Stimulated activated CD4-positive, alpha-beta T cell treated with anti-CD3 and anti-CD28 coated beads, Interleukin-15, amount 100 ng/mL, for 1 hour (primary cell): ENCODE measurements around the gene IQGAP3.

Experiments used
- DNase-seq, 2 donors: peaks; one replicate each; pipeline ENCODE4 v3.0.0-alpha.2; 2020; ENCODE audit warnings: low read depth in 1 of 2, low spot score in 1 of 2

Gene IQGAP3

DNA sequence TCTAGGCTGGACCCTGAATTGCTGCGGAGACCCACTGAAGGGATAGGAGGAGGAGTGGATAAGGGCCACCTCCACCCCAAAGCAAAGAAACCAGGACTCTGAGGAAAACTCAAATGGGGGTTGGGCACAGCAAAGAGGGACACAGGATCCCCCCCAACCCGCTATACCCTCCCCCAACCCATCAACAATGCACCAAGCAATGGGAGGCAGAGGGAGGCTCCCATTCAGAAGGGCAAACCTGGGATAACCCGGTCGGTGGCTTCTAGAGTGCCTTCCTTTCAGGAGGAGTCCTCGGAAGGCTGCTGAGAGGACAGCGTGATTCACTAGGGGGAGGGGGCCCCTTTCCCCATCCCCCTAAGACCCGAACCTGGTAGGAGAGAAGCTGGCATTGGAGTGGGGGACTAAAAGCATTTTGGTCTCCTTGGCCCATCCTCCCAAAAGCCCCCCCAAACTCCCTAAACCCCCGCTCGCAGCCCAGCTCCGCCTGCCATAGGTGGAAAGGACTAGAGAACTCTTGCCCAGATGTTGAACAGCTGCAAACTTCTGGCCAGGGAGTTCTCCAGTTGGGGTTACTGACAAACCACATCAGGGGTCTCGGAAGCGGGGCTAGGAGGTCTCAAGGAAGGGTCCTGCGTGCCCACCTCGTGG is 73.0 kb downstream of the IQGAP3 start:
- DNase-seq: no peak

DNA sequence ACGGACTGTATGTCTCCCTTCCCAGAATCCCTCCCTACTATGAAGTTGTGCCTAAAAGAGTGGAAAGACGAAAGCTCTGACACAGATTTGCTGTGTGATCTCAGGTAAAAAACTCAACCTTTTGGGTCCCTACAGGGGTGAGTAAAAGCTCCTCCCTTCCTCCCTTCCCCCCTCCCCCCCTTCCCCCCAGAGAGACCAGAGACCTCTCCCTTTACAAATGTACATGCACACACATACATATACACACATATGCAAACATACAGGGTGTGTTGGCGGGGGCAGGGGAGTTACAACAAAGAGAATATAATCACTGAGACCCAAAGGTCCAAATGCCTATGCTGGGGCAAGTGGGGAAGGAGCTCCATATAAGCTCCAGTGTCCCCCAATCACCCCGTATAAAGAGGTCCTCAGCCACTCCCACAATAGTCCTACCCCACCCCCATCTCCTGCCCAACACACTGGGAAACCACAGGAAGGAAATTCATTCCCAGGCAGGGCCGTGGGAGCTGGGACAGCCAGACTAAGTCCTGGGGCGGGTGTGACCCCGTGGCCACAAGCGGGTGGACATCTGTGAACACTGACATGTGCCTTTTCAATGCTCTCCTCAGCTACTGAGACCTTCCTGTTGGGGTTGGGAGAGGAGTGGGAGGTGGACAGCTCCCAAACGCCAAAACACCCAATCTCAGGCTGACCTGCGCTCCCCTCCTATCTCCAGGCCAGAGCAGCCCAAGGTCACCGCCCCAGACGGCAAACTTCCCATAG is 73.8 kb downstream of the IQGAP3 start:
- no peak for DNase-seq

DNA sequence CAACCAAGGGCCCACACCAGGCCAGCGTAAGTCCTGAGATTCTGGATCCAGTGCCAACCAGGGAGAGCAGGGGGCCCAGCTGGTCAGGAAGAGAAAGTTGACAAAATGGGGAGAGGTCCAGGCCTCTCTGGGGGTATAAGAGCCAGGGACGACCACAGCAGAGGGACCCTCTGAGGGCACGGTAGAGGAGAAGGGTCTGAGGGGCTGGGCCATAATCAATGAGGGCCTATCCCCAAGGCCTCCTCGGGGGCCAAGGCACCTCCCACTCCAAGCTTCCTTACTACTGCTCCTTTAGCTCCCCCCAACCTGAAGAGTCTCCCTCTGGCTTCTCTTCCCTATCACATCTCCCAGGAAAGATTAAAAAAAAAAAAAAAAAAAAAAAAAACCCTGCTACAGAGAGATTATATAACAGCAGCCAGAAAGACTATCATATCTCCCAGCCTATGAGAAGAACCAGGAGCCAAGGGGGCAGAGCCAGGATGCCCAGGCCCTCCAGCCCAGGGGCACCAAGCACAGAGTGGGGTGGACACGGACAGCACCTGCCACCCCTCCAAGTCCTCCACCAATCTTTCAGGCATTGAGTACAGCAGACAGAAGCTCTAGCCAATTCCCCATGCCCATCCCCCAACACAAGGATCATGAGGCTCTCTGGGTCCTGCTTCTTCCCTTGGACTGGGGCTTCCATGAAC is 74.5 kb downstream of the IQGAP3 start:
- no peak for DNase-seq

DNA sequence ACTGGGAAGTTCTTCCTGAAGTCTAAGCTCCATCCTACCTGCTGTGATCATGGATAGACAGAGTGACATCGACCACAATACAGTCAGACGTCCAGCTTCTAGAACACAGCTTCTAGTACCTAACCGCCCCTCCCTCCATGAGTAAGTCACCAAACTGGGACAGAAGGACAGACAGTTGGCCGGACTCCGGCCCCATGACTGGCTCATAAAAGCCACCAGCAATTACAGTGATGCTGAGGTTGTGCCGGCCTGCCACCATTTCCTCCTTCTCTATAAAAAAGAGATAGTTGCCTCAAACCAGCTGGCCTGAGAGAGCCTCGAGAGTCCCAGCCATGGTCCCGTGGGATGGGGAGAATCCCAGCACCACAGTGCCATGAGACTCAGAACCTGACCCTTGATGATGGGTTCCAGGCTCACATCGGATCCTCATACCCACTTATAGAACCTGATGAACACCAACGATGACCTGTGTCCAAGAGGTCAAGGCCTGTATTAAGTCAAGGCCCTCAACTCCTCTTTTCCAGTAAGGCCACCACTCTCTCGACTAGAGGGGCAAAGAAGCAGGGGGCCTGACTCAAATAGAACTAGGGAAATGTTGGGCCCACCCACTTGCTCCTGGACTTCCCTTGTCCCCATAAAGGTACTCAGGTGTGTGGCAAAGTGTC is 75.2 kb downstream of the IQGAP3 start:
- no peak for DNase-seq

DNA sequence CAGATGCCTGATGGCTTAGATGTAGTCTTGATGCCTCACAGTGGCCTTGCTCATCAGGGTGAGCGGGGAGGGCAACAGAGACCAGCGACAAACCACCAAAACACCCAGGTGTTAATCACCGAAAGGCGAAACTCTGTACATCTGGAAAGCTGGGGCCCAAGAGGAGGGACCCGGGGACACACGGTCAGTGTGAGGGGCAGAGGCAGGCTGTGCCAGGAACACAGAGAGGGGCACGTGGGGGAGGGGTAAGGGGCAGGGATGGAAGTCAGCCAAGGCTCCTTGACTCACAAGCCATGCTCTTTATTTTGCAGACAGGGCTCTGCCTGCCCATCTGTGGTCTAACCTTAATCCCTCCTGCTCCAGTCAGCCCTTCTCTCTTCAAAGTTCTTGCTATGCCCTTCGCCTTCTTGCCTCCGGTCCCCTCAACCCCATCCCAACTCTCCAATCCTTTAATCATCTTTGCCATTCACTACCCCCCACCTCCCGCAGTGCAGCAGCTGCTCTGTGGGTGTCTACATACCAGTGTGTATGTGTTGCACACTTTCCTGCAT is 76.1 kb downstream of the IQGAP3 start:
- DNase-seq: no peak

DNA sequence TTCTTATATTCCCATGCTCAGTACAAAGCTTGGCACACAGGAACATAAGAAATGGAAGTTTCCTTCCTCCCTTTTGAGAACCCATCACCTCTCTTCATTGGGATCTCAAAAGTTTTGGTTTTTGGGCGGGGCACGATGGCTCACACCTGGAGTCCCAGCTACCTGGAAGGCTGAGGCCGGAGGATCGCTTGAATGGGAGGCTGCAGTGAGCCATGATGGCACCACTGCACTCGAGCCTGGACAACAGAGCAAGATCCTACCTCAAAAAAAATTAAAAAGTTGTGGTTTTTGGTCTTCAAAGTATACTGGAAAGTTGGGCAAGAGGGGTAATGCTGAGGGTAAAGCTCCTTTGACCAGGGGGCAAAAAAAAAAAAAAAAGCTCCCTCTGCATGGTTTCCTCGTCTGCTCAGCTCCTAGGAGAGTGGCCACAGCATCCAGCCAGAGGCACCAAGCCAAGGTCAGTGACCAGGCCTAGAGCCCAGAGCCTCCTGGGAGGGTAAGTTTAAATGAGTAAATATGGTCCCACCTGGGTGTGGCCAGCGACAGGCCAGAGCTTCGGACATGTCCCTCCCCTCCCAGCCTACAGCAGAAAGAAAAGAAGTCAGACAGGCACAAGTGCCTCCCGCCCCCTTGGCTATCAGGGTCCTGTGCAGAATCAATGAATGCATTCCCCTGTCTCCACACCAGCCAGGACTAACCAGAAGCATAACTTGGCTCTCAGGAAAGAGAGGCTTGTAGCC is 76.8 kb downstream of the IQGAP3 start:
- no peak for DNase-seq

DNA sequence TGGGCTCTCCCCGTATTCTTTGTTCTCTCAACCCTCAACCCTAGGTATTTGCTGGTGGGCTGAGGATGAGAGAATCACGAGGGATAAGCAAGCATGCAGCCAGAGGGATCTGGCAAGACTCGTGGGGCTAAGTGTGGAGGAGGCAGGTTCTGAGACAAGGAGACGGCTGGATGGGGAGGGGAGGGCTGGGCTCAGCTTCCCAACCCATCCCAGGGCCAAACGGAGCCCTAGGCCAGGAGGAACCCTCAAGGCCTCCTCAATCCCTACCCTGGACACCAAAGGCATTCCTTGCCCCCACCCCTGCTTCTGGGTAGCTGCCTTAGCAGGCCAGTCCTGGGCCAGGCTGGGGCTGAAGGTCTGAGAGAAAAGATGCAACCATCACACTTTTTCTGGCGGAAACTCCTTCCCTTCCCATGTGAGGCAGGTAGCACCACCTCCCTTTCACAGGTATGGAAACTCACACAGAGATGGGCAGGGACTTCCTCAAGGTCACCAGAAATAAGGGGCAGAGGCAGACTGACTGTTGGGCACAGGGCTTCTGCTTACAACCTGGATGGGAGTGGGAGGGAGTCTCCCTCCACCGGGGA is 78.0 kb downstream of the IQGAP3 start:
- no peak for DNase-seq

DNA sequence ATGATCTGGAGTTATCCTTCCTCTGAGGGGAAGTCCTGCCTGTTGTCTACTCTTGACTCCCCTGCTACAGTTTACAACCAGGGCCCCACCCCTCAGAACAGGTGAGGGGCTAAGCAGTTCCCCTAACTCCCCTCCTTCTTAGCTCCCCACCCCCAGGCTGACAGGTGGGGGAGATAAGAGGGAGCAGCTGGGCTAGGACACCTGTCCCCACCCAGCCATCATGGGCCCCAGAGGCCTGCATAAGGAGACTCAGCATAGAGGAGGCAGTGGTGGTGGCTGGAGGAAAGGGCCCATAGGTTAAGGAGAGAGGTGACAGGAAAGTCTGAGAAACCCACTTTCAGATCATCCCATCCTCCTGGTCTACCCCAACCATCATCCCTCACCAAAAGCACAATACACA is 78.6 kb downstream of the IQGAP3 start:
- DNase-seq: no peak

DNA sequence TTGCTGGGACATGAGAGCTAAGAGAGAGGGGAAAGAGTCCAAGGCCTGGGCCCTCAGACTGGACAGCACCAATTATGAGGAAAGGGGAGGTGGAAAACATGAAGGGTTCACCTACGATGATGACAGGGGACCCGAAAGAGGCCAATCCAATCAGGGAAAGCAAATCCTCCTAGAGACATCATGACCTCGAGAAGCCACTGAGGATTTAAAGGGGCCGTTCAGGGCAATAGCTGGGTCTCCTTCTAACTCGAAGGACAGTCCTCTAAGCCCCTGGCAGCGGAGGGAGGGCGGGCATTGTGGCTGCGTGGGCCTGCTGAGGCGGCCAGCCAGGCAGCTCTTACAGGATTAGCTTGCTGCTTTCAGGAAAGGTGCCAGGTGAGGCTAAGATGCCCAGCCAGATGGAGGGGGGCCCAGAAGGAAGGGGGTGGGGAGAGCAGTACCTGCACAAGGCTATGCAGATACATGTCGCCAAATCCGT is 79.2 kb downstream of the IQGAP3 start:
- no peak for DNase-seq

DNA sequence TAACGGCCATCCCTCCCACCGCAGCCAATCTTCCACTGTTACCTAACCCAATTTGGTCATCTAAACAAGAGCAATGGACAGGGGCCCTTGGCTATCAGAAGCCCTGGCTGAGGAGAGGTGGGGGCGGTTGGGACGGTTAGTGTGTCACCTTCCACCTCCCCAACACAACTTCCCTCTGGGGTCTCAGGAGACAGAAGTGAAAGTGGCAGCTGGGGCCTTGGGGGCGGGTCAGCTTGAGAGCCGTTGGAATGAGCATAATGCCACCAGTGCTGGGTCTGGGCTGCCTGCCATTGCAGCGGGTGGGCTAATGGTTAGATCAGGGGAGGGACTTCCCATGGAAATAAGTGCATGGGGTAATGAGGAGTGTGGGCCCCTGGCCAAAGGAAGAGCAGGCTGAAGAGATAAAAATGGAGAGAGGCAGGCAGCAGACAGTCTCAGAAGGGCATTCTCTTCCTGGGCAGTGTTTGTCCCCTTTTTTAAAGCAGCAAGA is 79.7 kb downstream of the IQGAP3 start:
- no peak for DNase-seq

DNA sequence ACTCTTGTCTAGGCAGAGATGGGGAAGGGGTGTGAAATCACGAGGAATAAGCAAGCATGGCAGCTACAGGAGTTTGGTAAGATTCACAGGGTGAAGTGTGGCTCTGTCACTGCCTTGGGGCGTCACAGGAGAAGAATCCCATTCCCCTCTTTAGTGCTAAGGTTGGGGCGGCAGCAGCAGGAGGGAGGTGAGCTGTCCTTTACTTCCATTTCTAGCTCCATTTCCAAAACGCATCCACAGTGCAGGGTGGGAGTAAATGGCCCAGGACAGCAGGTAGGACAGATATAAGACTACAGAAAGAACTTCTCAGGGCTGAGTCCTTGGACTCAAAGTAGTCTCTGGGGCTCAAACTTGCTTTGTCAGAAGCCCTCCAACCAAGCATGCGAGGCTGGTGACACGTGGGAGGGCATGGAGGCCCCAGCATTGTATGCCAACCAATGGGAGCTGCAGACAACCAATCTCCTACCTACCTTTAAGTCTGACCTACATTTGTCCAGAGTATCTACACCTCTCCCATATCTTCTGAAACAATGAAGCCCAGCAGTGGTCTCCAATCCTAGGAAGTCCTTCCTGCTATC is 80.3 kb downstream of the IQGAP3 start:
- DNase-seq: no peak

DNA sequence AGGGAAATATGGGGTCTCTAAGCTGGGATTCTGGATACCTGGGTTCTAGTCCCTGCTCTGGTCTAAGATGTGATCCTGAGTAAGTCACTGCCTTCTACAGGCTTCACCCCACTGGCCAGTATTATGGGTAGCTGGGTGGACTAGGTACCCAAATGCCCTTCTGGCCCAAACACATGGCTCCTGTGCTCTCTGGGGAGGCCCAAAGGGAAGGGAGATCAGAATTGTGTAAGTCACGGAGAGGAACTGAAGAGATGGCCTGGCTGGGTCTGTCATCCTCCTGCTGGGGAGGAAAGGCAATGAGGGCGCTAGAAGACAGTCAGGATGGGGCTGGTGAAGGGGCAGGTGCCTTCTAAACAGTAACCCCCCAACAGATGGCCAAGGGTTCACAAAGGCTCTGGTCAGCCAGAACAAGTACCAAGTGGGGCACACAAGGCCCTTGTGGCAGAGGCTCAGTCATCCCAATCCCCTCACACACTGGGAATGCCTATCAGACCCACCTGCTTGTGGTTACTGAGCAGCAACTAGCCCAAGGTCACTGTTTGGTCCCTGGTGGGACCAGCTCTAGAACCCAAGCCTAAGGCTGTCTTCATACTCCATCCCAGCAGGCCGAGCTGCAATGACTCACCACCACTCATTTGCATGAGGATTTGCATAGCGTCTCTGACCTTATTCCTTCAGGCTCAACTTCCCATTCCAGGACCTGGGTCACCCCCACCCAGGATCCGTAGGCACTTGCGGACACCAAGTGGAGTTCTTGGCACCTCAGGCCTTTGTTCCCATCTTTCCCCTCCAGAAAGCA is 81.0 kb downstream of the IQGAP3 start:
- DNase-seq: no peak

DNA sequence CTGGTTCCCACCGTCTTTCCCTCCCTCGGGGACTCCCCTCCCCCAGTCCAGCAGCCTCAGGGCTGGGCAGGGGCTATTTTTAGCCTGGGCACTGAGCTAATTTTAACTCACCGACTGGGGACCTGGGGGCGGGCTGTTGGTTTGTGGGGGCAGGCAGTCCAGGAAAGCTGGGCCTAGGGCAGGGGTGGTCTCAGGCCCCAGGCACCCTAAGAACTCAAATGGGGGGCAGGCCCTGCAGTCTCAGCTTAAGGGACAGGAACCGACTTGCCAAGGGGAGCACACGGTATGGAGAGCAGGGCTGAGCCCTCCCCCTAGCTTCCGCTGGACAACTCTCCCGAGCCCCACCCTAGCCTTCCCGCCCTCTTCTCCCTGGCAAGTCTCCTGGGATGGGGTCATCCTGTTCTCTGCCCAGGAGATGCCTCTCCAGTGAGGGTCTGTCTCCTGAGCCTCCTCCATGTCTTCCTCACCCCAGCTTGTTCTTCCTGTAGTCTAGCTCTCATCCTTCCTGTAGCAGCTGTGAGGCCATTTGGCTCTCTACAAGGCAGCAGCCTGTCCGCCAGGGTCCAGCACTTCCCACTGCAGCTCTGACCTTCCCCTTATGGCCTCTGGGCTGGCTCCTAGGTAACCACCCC is 81.8 kb downstream of the IQGAP3 start:
- DNase-seq: no peak

DNA sequence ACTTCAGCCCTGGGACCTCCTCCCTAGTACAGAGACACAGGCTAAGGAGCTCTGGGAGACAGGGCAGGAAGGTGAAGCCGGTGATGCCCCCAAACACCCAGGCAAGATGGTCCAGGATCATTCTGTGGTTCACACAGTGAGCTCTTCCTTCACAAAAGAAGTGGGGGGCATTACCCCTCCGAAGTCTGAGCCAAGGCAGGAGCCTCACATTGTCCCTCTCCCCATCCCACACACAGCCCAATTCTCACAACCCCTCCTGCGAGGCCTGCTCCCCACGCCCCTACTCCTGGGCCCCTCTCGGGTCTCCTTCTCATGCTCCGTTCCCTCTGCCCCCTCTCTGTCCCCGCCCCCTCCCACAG is 82.5 kb downstream of the IQGAP3 start:
- no peak for DNase-seq

DNA sequence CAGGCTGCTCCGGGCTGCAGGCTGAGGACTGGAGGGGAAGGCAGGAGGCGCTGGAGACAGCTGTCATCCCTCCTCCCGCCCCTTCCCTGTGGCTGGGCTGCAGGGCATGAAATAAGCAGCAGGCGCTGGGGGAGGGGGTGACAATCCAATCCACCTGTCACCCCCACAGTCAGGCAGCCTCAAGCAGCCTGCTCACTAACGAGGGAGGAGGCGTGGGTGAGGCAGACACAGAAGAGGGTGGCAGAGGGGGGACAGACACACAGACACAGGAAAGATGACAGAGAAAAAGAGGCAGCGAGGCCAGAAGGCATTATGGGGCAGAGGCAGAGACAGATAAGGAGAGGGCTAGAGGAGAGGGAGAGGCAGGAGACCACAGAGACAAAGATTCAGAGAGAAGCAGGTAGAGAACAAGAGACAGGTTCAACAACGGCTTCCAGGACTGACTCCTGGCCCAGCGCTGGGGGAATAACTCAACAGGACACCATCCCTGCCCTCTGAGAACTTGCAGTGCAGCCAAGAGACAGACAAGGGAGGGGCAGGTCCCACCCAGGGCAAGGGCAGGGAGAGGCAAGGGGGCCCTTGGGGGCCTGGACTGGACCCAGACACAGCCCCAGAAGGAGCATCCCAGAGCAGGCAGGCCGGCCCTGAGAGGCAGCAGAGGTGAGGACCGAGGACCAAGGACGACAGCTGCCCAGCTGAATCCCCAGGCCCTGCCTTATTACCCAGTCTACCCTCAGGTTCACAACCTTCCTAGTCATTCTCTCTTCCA is 83.0 kb downstream of the IQGAP3 start:
- no peak for DNase-seq

DNA sequence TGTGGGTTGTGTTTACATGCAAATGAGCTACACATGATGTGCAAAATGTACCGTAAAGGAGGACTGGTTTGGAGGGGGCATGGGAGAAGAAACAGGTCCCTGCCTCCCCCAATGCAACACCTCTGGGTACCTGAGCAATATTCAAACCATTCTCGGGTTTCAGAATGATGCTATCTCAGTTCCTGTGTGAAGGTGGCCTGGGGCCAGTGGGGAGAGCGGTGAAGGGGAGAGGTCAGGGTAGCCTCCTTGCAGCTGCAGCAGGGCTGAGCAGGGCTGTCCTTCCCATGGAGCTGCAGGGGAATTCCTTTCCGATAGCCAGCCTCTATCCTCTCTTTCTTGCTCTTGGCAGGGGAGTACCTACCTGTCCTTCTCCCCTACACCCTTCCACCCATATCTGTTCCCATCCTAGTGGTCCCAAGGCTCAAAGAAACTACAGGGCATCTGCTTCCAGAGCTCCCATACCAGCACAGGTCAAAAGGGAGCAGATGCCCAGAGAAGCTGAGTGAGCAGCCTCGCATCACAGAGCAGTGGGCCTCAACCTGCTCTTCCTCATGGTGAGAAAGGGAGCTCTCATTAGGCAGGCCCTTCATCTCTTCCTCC is 83.7 kb downstream of the IQGAP3 start:
- no peak for DNase-seq

DNA sequence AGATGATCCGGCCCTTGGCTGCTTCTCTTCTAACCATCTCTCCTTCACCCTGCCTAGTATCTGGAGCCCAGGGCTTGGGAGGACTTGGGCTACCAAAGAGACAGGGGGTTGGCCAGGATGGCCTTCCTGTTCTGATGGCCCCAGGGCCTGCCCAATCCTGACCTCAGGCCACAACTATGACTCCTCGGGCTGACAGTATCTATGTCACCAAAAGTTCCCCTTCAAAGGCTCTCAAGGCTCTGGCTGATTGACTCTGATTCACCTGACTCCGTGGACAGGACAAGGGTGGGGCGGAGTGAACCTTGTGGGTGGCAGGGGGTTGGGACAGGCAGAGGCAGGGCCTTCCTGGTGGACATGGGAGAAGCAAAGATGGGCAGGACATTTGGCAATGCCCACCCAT is 84.5 kb downstream of the IQGAP3 start:
- DNase-seq: no peak
